Transverse colon (tissue), 4 donors: Measurements from ENCODE around the gene GABPB2.

ENCODE experiments used
- CTCF ChIP-seq, 5 experiments: fragments of 200-600 bp in 3 of 5; fragments of 450-650 bp in 2 of 5; sonication (generic) in 3 of 5; IDR thresholded peaks; 1 replicate in 2 of 5; 2 replicates in 3 of 5; pipeline ENCODE4 v1.5.1; 2016 to 2017; ENCODE audit warnings: antibody characterized with exemption in 5 of 5, inconsistent platforms in 3 of 5, mild to moderate bottlenecking in 2 of 5, moderate library complexity in 1 of 5
- POLR2AphosphoS5 ChIP-seq, 3 donors: sonication (generic); formaldehyde crosslinking; IDR thresholded peaks; one replicate each; pipeline ENCODE4 v1.6.1; 2016; ENCODE audit warnings: antibody characterized with exemption in 3 of 3

- TF ChIP-seq CTCF (IDR thresholded peaks at IDR 0.05) (no peak), POLR2AphosphoS5 (IDR thresholded peaks at IDR 0.05) (no peak)
These were observed 34.2 kb upstream of the GABPB2 start, which contains the start of gene BNIPL for GRCh38 chr1:151036356-151036755.
